GM19452 (cell line): Measurements from ENCODE around the gene SMIM38.

Source experiments
- ATAC-seq: cut with Tn5 transposase; IDR thresholded peaks from one replicate; pipeline ENCODE4 v1.9.1; 2021; ENCODE audit not compliant: unreplicated experiment

The SMIM38 gene

DNA sequence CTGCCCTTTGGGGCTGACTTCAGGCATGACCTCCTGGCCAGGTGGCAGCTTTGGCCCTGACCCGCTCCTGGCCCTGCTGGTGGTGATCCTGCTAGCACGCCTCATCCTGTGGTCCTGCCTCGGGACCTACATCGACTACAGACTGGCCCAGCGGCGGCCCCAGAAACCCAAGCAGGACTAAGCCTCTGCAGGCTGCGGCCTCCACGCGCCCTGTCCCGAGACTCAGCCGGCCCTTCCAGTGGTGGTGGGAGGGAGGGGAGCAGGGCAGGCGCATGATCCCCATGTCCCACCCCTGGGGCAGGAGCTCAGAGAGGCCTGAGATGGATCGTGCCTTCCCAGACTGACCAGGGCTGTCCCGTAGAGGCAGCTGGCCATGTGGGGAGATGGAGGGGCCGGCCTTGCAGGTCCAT is 2.1 kb downstream of the SMIM38 start:
- no peak for ATAC-seq

DNA sequence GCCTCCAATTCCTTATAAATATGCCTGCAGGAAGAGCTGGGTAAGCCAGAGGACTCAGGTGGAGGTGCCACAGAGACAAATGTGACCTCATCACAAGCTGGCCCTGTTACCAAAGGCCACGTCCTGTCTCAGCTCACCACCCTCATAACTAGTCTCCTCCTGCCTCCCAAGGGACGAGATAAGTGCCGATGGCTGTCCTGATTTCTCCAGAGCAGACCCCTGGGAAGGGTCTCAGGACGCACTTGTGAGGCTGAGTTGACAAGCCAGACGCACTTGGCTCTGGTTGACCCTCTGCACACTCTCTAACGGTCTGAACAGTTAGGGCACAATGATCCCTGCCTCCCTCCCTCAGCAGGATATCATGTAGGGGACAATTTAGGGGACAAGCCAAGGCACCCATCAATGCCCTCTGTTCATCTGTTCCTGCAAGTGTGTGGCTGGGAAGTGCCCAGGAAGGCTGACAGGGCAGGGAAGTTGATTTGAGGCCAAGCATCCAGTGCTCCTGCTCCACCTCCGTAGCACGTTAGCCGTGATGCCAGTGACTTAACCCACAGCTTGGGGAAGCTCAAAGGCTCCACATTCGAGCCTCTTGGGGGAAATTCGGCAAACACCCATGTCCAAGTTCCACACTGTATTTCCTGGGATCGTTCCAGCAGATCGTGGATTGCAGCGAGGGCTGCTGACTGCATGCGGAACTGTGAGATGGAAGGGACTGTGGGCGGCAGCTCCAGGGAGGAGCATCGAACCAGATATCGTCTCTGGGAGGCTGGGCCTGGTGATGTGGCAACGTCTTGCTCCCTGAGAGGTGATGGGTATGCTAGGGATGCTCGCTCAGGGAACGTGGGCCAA is 2.8 kb downstream of the SMIM38 start:
- ATAC-seq, result no peak

DNA sequence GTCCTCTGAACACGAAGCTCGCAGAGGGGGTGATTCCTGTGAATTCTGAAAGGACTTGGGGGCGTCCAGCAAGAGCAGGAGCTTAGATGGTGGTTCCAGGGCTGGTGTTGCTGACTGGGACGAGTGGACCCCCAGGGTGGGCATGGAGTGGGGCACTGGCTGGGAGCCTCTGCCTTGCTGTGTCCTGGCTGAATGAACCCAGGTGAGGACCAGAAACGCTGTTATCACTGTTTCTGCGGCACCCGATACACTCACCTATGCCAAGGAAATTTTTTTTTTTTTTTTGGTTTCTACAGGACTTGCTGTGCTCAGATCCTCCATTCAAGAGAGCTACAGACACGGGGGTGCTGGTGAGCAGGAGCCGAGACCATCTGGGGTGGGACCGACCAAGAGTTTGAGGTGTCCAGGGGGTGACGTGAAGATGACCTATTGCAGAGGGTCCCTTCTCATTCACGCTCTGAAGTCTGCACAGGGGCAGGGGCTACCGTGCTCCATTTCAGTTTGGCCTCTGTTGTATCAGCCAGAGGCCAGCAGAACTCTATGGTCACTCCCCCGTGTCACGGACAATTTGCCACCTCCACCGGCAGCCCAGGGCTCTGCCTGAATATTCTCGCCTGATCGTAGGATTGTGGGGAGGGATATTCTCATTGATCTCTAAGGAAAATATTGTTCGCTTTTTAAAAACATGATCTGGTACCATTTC is 3.6 kb downstream of the SMIM38 start:
- ATAC-seq, result no peak

DNA sequence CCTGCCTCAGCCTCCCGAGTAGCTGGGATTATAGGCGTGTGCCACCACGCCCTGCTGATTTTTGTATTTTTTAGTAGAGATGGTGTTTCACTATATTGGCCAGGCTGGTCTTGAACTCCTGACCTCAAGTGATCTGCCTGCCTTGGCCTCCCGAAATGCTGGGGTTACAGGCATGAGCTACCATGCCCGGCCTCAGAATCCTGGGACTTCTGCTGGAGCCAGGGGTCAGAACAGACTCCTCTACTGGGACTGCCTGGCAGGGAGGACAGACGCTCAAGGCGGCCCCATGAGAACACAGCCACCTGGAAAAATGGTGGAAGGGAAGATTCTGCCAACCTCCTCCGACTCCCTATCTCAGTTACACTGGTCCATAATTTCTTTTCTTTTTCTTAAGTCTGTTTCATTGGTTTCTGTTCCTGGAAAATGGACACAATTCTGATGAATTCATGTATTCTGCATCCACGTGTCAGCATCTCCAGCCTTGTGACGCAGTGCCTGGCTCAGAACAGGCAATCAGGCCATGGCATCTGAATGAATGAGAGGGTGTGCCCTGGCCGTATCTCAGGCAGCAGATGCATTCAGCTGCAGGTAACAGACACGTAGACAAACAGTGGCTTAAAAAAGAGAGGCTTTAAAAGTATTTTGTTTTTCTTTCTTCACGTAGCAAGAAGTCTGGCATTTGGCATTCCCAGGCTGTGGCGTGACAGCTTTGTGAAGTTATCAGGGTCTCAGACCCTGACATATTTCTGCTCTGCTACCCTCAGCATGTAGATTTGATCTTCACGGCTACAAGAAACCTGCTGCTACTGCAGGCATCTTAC is 4.8 kb downstream of the SMIM38 start:
- no peak for ATAC-seq

DNA sequence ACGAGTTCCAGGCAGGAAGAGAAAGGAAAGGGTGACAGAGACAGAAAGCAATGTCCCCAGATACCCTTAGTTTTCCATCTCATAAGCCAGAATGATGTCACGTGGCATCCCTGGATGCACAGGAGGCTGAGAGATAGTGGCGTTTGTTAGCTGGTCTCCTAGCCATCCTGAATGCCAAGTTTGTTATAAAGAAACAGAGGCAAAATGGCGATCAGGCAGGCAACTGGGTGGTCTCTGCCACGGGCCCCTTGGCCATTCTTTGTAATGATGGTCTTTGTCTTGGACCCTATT is 5.3 kb downstream of the SMIM38 start:
- ATAC-seq, result no peak

DNA sequence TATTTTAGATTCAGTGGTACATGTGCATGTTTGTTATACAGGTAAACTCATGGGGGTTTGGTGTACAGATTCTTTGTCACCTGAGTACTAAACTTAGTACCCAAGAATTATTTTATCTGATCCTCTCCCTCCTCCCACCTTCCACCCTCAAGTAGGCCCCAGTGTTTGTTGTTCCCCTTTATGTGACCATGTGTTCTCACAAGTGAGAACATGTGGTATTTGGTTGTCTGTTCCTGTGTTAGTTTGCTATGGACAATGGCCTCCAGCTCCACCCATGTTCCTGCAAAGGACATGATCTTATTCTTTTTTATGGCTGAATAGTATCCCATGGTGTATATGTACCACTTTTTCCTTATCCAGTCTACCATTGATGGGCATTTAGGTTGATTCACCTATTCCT is 6.8 kb downstream of the SMIM38 start:
- ATAC-seq, result no peak

DNA sequence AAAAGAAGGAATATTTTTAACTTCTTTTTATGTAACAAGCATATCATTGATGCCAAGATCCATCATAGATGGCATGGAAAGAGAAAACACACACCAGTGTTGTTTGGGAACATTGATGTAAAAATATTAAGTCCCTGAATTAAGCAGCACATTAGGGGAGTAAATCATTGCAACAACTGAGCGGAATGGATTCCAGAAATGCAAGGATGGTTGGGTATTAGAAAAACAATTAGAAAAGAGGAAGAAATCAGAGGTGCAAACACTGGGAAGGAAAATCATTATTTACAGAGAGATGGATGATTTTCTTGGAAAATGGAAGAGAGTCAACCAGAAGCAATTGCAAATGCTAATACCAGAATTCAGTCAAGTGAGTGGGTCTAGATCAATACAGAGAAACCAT is 8.1 kb downstream of the SMIM38 start:
- no peak for ATAC-seq

DNA sequence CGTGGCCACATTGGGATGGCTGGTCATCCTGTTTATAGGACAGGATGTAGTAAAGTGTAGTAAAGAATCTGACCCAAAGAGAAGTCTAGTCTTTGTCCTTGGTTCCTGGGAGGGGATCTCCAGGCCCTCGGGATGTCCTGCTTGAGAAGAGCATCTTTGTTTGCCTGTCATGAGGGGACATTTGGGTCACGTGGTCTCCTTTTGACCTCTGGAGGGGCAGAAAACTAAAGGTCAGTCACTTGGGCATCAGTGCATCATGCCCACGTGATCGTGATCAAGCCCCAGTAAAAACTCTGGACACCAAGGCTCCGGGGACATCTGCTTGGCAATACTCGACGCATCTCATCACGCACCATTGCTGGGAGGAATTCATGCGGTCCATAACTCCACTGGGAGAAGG is 9.1 kb downstream of the SMIM38 start:
- no peak for ATAC-seq

DNA sequence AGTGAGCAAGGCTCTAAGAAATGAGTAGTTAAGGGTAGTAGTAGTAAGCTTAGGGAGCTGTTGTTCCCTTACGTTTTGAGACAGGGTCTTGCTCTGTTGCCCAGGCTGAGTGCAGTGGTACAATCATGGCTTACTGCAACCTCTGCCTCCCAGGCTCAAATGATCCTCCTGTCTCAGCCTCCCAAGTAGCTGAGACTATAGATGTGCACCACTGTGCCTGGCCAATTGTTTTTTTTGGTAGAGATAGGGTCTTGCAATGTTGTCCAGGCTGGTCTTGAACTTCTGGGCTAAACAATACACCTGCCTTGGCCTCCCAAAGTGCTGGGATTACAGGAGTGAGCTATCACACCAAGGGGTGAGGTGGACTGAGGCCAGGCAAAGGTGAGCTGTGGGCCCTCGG is 10.0 kb downstream of the SMIM38 start:
- no peak for ATAC-seq

DNA sequence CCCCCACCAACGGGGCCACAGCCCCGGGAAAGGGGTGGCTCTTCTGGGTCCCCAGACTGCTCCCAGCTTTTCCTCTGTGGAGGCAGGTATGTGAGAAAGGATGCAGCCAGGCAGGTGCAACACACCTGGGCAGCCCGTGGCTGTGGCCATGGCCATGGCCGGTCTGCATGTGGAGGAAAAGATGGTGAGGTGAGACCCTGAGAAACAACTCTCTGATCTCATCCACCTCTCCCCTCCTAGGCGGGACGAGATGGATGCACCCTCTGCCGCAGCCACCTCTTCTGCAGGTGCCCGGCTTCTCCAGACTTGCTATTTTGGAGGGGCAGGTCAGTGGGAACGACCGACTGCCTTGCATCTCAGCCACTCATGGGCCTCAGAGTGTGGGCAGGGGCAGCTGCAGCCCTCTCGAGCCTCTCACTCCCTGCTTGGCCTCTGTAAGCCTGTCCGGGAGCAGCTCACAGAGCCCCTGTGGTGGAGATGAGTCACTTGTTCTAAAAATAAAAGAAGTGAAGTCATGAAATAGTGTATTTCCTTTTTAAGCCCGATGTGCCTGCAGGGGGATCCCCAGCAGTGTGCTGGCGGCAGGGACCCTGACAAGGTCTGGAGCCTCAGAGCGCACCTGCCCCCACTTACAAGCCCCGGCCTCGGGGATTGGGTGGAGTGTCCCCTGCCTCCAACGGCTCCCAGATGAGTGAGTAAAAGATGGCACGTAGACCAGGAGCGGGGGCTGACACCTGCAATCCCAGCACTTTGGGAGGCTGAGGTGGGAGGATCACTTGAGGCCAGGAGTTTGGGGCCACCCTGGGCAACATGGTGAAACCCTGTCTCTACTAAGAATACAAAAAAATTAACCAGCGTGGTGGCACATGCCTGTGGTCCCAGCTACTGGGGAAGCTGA is 10.7 kb downstream of the SMIM38 start:
- ATAC-seq, result peak; percentile 94

DNA sequence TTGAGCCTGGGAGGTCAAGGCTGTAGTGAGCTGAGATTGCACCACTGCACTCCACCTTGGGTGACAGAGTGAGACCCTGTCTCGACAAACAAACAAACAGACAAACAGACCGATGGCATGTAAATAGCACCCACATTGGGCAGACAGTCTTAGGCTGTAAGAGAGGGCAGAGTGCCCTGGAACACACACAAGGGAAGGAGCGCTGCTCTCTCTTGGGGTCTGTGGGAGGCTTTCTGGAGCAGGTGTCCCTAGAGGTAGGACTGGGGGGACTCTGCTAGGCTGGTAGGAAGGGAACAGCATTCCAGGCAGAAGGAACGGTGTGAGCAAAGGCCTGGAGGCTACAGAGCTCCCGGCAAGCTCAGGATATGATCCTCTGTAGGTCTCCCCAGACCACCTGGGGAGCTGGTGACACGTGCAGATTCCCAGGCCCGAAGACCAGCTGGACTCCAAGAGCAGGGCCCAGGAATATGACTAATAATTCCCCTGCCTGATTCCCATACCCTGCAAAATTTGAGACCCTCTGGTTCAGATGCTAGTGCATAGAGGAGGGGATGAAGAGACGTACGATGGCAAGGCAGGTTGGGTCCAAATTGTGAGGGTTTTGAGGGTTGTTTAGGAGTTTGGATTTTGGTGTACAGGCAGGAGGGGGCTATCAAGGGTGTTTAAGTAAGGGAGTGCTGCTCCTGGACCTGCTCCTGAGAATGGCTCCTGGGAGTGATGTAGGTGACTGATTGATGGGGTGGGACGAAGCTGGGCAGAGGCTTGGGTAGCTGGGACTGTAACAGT is 11.6 kb downstream of the SMIM38 start:
- ATAC-seq, result no peak

DNA sequence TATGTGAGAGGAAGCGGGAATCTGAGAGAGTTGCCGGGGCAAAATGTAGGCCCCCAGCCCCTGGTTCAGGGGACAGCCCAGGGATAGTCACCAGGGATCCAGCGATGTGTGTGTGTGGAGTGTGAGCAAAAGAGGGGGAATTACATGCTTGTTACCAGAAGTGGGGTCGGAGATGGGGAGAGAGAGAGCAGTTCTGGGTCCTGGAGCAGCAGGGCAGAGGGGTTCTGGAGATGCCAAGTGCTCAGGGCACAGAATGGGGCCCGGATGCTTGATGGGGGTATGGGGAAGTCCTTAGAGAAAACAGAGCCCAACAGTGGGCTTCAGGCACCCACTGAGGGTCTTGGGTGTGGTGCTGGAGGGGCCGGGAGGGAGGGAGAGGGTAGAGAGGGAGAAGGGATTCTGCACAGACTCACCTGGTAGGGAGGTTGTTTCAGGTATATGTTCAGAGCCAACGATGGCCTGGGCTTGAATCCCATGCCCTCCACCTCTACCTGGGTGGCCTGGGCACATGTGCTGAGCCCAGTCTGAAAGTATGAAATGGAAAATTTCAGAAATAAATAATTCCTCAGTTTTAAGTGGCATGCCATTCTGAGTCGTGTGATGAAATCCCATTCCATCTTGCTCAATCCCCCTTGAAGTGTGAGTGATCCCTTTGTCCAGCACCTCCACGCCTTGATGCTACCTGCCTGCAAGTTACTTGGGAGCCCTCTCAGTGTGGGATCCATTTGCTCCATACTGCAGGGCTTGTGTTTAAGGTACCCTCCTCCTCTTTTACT is 12.4 kb downstream of the SMIM38 start:
- ATAC-seq, result no peak

DNA sequence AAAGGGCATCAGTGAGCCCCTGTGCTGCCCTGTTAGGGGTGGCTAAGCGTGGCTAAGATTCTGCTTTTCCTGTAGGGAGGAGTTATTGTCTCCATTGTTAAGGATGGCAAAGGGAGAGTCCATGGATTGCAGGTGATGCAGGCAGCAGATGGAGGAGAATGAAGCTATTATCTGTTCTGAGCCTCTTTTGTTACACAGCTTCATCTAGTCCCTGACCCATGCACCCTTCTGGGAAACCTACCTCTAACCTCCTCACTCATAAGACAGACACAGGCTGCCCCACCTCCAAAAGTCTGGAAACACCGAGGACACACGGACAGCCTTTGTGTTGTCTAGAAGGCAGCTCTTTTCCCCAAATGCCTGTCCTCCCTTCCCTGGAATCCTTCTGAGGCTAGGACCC is 13.7 kb downstream of the SMIM38 start:
- no peak for ATAC-seq

DNA sequence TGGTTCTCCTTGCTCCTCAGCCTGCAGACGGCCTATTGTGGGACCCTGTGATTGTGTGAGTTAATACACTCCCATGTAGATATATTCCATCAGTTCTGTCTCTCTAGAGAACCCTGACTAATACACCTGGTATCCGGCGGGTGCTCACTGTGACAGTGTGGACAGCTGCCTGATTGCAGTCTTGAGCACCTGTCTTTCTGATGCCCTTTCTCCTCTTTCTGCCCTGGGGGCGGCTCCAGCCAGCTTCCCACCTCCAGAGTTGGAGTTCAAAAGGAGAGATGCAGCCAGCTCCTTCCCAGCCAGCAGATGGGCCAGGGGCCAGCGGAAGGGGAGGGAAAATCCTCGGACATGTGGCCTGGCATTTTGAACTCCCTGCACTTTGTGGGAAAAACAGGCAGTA is 15.0 kb downstream of the SMIM38 start:
- ATAC-seq, result no peak

DNA sequence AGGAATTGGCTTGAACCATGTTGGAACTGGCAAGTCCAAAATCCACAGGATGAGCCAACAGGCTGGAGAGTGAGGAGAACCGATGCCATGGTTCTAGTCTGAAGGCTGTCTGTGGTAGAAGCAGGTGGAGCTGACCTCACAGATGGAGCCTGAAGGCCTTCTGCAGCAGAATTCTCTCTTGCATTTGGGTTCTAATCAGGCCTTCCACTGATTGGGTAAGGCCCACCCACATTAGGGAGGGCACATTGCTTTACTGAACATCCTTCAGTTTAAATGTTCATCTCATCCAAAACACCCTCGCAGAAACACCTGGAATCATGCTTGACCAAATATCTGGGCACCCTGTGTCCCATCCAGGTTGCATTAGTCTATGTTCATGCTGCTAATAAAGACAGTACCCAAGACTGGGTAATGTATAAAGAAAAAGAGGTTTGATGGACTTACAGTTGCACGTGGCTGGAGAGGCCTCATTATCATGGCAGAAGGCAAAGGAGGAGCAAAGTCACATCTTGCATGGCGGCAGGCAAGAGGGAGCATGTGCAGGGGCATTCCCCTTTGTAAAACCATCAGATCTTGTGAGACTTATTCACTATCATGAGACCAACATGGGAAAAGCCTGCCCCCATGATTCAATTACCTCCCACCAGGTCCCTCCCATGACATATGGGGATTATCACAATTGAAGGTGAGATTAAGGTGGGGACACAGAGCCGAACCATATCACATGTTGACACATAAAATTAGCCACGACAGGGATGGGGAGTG is 15.9 kb downstream of the SMIM38 start:
- ATAC-seq, result no peak

DNA sequence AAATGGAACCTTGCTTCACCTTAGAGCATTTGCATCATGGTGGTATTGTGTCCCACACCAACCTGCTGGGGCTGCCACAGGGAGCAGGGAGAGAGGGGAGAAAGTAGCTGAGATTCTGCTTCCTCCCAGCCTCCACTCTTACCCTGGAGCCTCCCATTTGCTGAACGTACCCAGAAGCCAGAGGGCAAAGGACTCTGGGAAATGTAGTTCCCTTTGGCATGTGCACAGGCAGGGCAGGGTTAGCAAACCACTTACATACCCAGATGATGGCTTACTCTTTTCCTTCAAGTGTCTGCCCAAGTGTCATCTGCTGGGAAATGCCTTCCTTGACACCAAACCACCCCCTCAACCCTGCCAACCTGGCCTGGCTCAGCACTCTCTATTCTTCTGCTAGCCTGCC is 16.9 kb downstream of the SMIM38 start:
- ATAC-seq, result no peak

DNA sequence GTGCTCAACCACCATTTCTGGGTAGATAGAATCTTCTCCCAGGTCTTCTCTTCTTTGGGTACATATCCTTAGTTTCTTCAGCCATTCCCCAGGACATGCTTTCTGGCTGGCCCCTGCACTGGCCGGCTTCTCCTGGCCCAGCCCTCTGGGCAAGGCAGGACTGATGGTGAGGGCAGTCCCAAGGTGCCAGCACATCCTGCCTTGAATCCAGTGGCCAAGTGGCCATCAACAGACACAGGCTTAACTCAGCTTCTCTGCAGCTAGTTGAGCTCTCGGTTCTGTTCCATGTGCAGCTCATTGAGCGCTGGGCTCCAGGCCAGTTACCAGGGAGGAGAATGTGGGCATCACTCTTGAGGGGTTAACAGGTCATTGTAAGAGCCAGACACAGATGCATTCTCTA is 17.6 kb downstream of the SMIM38 start:
- ATAC-seq, result no peak

DNA sequence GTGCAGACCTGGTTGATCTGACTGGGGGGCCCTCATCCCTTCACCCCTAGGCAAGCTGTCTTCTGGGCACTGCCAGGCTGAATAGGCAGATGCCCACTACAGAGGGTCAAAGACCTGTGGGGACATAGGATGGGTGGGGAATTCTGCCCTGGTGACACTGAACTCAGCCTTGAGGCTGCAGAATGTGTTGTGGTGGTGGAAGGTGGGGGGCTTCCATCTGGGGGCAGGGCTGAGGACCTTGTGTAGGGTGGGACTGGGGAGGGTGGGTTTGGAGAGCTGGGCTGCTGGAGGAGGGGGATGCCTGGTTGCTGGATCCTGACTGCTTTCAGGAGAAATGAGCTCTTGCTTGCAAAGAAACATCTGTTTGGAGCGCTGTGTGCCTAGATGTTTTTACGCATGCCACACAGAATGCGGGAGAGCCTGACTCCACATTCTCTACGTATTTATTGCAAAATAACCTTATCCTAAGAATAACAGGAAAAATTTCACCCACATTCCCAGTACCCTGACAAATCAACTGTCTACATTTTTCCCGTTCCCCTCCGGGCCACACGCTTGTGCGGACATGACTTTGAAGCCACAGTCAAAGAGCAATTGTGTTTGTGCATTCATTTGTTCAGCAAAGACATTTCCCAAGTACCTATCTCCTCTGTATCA is 18.3 kb downstream of the SMIM38 start:
- ATAC-seq, result no peak
